ENCODE data around the gene TEX44. TPM values are rescaled to one million over a fixed set of nuclear protein-coding genes. Genes with fewer than 3 reads are reported as not detected.

The TEX44 gene
- total RNA-seq, 1 experiment from 2014 or later: not detected

DNA sequence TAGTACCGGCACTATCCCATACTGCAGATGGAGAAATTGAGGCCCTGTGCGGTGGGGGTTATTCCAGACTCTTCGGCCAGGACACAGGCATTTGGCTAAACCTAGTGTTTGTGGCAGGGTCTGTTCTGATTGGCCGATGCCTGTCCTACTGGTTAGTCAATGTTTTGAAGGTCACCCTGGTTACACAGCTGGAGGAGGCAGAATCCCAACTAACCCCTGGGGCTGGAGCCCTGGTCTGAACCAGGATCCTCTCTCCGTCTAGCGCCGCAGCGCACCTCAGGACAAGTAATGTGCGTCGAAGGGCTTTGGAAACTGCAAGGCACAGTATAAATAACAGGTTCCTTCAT lies 19.4 kb downstream of the TEX44 start:
- TF ChIP-seq, protein P1, sequence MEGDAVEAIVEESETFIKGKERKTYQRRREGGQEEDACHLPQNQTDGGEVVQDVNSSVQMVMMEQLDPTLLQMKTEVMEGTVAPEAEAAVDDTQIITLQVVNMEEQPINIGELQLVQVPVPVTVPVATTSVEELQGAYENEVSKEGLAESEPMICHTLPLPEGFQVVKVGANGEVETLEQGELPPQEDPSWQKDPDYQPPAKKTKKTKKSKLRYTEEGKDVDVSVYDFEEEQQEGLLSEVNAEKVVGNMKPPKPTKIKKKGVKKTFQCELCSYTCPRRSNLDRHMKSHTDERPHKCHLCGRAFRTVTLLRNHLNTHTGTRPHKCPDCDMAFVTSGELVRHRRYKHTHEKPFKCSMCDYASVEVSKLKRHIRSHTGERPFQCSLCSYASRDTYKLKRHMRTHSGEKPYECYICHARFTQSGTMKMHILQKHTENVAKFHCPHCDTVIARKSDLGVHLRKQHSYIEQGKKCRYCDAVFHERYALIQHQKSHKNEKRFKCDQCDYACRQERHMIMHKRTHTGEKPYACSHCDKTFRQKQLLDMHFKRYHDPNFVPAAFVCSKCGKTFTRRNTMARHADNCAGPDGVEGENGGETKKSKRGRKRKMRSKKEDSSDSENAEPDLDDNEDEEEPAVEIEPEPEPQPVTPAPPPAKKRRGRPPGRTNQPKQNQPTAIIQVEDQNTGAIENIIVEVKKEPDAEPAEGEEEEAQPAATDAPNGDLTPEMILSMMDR (IDR thresholded peaks at IDR 0.05; ENCODE audit: insufficient read depth in 1 of 2, low read depth in 1 of 2, low read length in 1 of 2, severe bottlenecking in 1 of 2, unreplicated experiment in 1 of 2): no peak
- peak; percentile 55 to 59 for DNase-seq
- H3K27me3 ChIP-seq (replicated peaks; ENCODE audit: control insufficient read depth, insufficient read depth, low read length): no peaks in the 10 kb centered on the region
- Mint-ChIP-seq H3K27me3 (ENCODE audit: insufficient read depth, unreplicated experiment) (no peaks in the 10 kb centered on the region), H3K36me3 (ENCODE audit: insufficient read depth, unreplicated experiment) (peaks cover 17% of the 10 kb centered on the region), H3K4me3 (ENCODE audit: unreplicated experiment) (no peak overlapping the region), H3K4me1 (ENCODE audit: low read depth, unreplicated experiment) (peaks cover 26% of the 10 kb centered on the region), H3K9me3 (ENCODE audit: unreplicated experiment) (no peaks in the 10 kb centered on the region), H3K27ac (ENCODE audit: unreplicated experiment) (peak overlapping the region; percentile 94)
- no TSS peak for BruUV-seq (replicated peaks)
- no peaks in the 10 kb centered on the region for H3K36me3 ChIP-seq (ENCODE audit: control insufficient read depth, insufficient read depth, low read length)
- intact Hi-C loops (cut with micrococcal nuclease; ENCODE audit: unreplicated experiment): loop anchor here (1.0 to 5.0 kb wide), 4 partner anchors 30 to 170 kb away; partner anchors contain the start of gene PDE6D
- H3K4me1 ChIP-seq: peaks cover 39% of the 10 kb centered on the region
- ChIA-PET CTCF (interaction anchor here (0.6 to 2.2 kb wide), 4 partner anchors 30 to 463 kb away, joined by 3 to 23 read pairs (median 9); no protein-coding TSS in a partner anchor), POLR2A (interaction anchor here (1.0 to 1.3 kb wide), 2 partner anchors 31 to 55 kb away, joined by 3 to 4 read pairs; no protein-coding TSS in a partner anchor)
- H3K9me3 ChIP-seq: no peaks in the 10 kb centered on the region
- H3K4me3 ChIP-seq (ENCODE audit: low read depth, low read length): no peak overlapping the region

DNA sequence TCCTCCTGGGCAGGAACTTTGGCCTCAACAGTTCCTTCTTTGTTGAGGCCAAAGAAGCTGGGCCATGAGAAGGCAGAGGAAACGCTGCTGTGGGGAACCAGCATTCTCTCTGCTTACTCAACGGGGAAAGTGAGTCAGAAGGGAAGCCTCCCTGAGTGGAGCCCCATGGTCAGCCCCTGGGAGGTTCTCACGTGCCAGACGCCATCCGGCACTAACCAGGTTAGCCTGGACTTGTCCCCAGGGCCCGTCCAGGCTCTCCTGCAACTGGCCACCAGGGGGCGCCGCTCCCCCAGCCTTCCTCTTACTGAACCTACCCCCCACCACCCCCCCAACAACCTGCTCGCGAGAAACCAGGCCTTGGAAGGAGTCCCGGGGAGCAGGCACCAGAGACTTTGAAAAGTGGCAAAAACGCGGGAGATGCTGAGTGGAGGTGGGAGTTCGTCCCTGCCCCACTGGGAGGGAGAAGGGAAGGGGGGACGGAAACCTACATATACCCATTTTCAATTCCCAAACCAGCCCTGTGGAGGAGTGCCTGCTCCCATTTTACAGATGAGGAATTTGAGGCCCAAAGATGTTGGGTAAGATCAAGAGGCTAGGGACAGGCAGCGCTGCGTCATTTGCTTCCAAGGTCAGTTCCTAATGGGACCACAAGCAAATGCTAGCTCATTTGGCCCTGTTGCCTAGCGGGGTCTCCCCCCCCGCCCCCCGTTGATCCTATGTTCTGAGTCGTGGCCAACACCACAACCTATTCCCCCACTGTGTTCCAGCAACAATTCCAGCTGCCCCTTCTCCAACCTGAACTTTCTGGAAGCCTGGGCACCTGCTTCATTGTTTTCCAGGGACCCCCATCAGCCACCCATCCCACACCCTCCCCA lies 20.0 kb downstream of the TEX44 start:
- Histone ChIP-seq H3K27me3 (replicated peaks; ENCODE audit: control insufficient read depth, insufficient read depth, low read length) (no peaks in the 10 kb centered on the region), H3K36me3 (ENCODE audit: control insufficient read depth, insufficient read depth, low read length) (no peaks in the 10 kb centered on the region), H3K9me3 (no peaks in the 10 kb centered on the region), H3K4me1 (peaks cover 45% of the 10 kb centered on the region), H3K4me3 (ENCODE audit: low read depth, low read length) (peak overlapping the region; percentile 42)
- no peaks in the 10 kb centered on the region for H3K27me3 Mint-ChIP-seq (ENCODE audit: insufficient read depth, unreplicated experiment)
- TF ChIP-seq, protein P1 (IDR thresholded peaks at IDR 0.05; ENCODE audit: insufficient read depth in 1 of 2, low read depth in 1 of 2, low read length in 1 of 2, severe bottlenecking in 1 of 2, unreplicated experiment in 1 of 2): peak; percentile 82 to 83
- intact Hi-C loops (cut with micrococcal nuclease; ENCODE audit: unreplicated experiment): loop anchor here (1.0 to 5.0 kb wide), 4 partner anchors 30 to 170 kb away; partner anchors contain the start of gene PDE6D
- POLR2A ChIA-PET: interaction anchor here (0.6 to 3.1 kb wide), 12 partner anchors 8 to 729 kb away, joined by 3 to 28 read pairs (median 8); partner anchors contain the start of genes NCL and PTMA
- BruUV-seq (replicated peaks): TSS peak; percentile 88
- peaks cover 32% of the 10 kb centered on the region for H3K4me1 Mint-ChIP-seq (ENCODE audit: low read depth, unreplicated experiment)
- H3K4me3 Mint-ChIP-seq (ENCODE audit: unreplicated experiment): peak overlapping the region; percentile 76
- peaks cover 17% of the 10 kb centered on the region for H3K36me3 Mint-ChIP-seq (ENCODE audit: insufficient read depth, unreplicated experiment)
- peak; percentile 87 to 88 for DNase-seq
- H3K9me3 Mint-ChIP-seq (ENCODE audit: unreplicated experiment): no peaks in the 10 kb centered on the region
- peak overlapping the region; percentile 94 for H3K27ac Mint-ChIP-seq (ENCODE audit: unreplicated experiment)
- CTCF ChIA-PET: interaction anchor here (1.0 to 2.2 kb wide), 7 partner anchors 15 to 101 kb away, joined by 3 to 23 read pairs (median 5); no protein-coding TSS in a partner anchor

DNA sequence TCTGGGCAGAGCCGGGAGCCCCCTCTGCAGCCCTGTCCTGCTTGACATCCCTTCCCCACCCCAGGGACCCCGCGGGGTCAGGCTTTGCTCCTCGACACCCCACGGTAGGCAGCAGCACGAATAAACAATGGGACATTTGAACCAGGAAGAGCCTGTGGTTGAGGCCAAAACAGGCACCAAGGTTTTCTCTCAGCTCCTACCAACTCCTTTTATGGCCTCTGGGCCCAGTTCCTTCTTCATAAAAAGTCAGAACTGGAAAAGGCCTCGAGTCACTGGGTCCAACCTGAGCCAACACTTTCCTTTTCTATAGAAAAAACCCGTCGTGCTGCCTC lies 20.6 kb downstream of the TEX44 start:
- Histone ChIP-seq H3K9me3 (no peaks in the 10 kb centered on the region), H3K27me3 (replicated peaks; ENCODE audit: control insufficient read depth, insufficient read depth, low read length) (no peaks in the 10 kb centered on the region), H3K36me3 (ENCODE audit: control insufficient read depth, insufficient read depth, low read length) (no peaks in the 10 kb centered on the region), H3K4me3 (ENCODE audit: low read depth, low read length) (peak overlapping the region; percentile 42), H3K4me1 (peaks cover 48% of the 10 kb centered on the region)
- Mint-ChIP-seq H3K9me3 (ENCODE audit: unreplicated experiment) (no peaks in the 10 kb centered on the region), H3K27me3 (ENCODE audit: insufficient read depth, unreplicated experiment) (no peaks in the 10 kb centered on the region), H3K4me1 (ENCODE audit: low read depth, unreplicated experiment) (peaks cover 34% of the 10 kb centered on the region), H3K36me3 (ENCODE audit: insufficient read depth, unreplicated experiment) (peaks cover 17% of the 10 kb centered on the region), H3K27ac (ENCODE audit: unreplicated experiment) (peak overlapping the region; percentile 94), H3K4me3 (ENCODE audit: unreplicated experiment) (peak overlapping the region; percentile 76)
- no peak for DNase-seq
- BruUV-seq (replicated peaks): no TSS peak
- ChIA-PET POLR2A (interaction anchor here (0.5 to 3.1 kb wide), 15 partner anchors 8 to 728 kb away, joined by 3 to 28 read pairs (median 7); partner anchors contain the start of genes NCL and PTMA), CTCF (interaction anchor here (0.6 to 2.2 kb wide), 12 partner anchors 14 to 102 kb away, joined by 3 to 23 read pairs (median 4); partner anchors contain the start of gene PTMA)
- intact Hi-C loops (cut with micrococcal nuclease; ENCODE audit: unreplicated experiment): loop anchor here (5.0 kb wide), 1 partner anchor 169 kb away; the partner anchor contains the start of gene PDE6D
- TF ChIP-seq, protein P1 (IDR thresholded peaks at IDR 0.05; ENCODE audit: insufficient read depth in 1 of 2, low read depth in 1 of 2, low read length in 1 of 2, severe bottlenecking in 1 of 2, unreplicated experiment in 1 of 2): no peak
